Measurements from ENCODE around the gene ROS1.
"Not testable (repeated sequence)": the region's sequence is repeated elsewhere in the genome, so short reads cannot be mapped to it uniquely, and the experiment has no call there.

Gene ROS1

GRCh38 chr6:117451671-117452070 lies 25.9 kb upstream of the ROS1 start:
- Mint-ChIP-seq H3K9me3 (no peaks in the 10 kb centered on the region), H3K27me3 (peaks cover 24 to 25% of the 10 kb centered on the region in 2 donors), H3K4me1 (ENCODE audit: low read depth in 2 of 2) (no peaks in the 10 kb centered on the region), H3K4me3 (no peak overlapping the region), H3K36me3 (ENCODE audit: insufficient read depth) (no peaks in the 10 kb centered on the region), H3K27ac (no peak overlapping the region)
- DNase-seq = no peak
- no peak for ATAC-seq (replicated peaks)

GRCh38 chr6:117449549-117450439 lies 24.1 kb upstream of the ROS1 start:
- DNase-seq = peak; percentile 62 to 65 (median 62)
- no peaks in the 10 kb centered on the region for H3K4me1 Mint-ChIP-seq (ENCODE audit: low read depth in 2 of 2)
- no peak overlapping the region for H3K4me3 Mint-ChIP-seq
- H3K27me3 Mint-ChIP-seq = peaks cover 39 to 43% of the 10 kb centered on the region in 2 donors
- peak; percentile 41 for ATAC-seq (replicated peaks)
- H3K36me3 Mint-ChIP-seq (ENCODE audit: insufficient read depth) = no peaks in the 10 kb centered on the region
- no peaks in the 10 kb centered on the region for H3K9me3 Mint-ChIP-seq
- H3K27ac Mint-ChIP-seq = no peak overlapping the region

GRCh38 chr6:117448732-117449485 lies 23.2 kb upstream of the ROS1 start:
- Mint-ChIP-seq H3K4me3 (no peak overlapping the region), H3K27ac (no peak overlapping the region)

GRCh38 chr6:117448011-117448410 lies 22.3 kb upstream of the ROS1 start:
- Mint-ChIP-seq H3K36me3 (ENCODE audit: insufficient read depth) (no peaks in the 10 kb centered on the region), H3K27me3 (peaks cover 47% of the 10 kb centered on the region in 2 donors), H3K27ac (no peak overlapping the region), H3K4me3 (no peak overlapping the region), H3K9me3 (no peaks in the 10 kb centered on the region), H3K4me1 (ENCODE audit: low read depth in 2 of 2) (no peaks in the 10 kb centered on the region)
- no peak for DNase-seq
- no peak for ATAC-seq (replicated peaks)

More at GRCh38 chr6:117448732-117449485, 23.2 kb upstream of the ROS1 start:
- Mint-ChIP-seq H3K27me3 (peaks cover 43 to 47% of the 10 kb centered on the region in 2 donors), H3K9me3 (no peaks in the 10 kb centered on the region), H3K36me3 (ENCODE audit: insufficient read depth) (no peaks in the 10 kb centered on the region), H3K4me1 (ENCODE audit: low read depth in 2 of 2) (no peaks in the 10 kb centered on the region)
- DNase-seq = no peak
- ATAC-seq (replicated peaks) = no peak

- ATAC-seq (replicated peaks) = no peak
- Mint-ChIP-seq H3K9me3 (no peaks in the 10 kb centered on the region), H3K36me3 (ENCODE audit: insufficient read depth) (no peaks in the 10 kb centered on the region), H3K4me3 (no peak overlapping the region), H3K27me3 (peaks cover 56 to 58% of the 10 kb centered on the region in 2 donors), H3K4me1 (ENCODE audit: low read depth in 2 of 2) (no peaks in the 10 kb centered on the region), H3K27ac (no peak overlapping the region)
- DNase-seq = no peak
Measured at GRCh38 chr6:117446861-117447260, 21.1 kb upstream of the ROS1 start.

- DNase-seq (no peak), ATAC-seq (replicated peaks) (no peak)
- Mint-ChIP-seq H3K27ac (no peak overlapping the region), H3K36me3 (ENCODE audit: insufficient read depth) (no peaks in the 10 kb centered on the region), H3K4me1 (ENCODE audit: low read depth in 2 of 2) (no peaks in the 10 kb centered on the region), H3K9me3 (no peaks in the 10 kb centered on the region), H3K4me3 (no peak overlapping the region), H3K27me3 (peaks cover 60 to 72% of the 10 kb centered on the region in 2 donors)
Measured at GRCh38 chr6:117444600-117444999, 18.9 kb upstream of the ROS1 start.

- H3K27me3 Mint-ChIP-seq = peaks cover 55 to 63% of the 10 kb centered on the region in 2 donors
- not testable (repeated sequence) for H3K9me3 Mint-ChIP-seq
Measured at GRCh38 chr6:117442313-117442712, 16.6 kb upstream of the ROS1 start.

GRCh38 chr6:117441824-117442264 lies 16.1 kb upstream of the ROS1 start:
- ATAC-seq (replicated peaks) = no peak
- Mint-ChIP-seq H3K9me3 (no peaks in the 10 kb centered on the region), H3K4me1 (ENCODE audit: low read depth in 2 of 2) (no peaks in the 10 kb centered on the region), H3K27me3 (peaks cover 50 to 59% of the 10 kb centered on the region in 2 donors), H3K27ac (no peak overlapping the region), H3K36me3 (ENCODE audit: insufficient read depth) (no peaks in the 10 kb centered on the region), H3K4me3 (no peak overlapping the region)
- no peak for DNase-seq

More at GRCh38 chr6:117442313-117442712, 16.6 kb upstream of the ROS1 start:
- not testable (repeated sequence) for H3K27ac Mint-ChIP-seq; H3K4me1 Mint-ChIP-seq (ENCODE audit: low read depth in 2 of 2); DNase-seq; ATAC-seq (replicated peaks); H3K4me3 Mint-ChIP-seq; H3K36me3 Mint-ChIP-seq (ENCODE audit: insufficient read depth)

GRCh38 chr6:117440706-117441525 lies 15.2 kb upstream of the ROS1 start:
- no peaks in the 10 kb centered on the region for H3K4me1 Mint-ChIP-seq (ENCODE audit: low read depth in 2 of 2)
- H3K27ac Mint-ChIP-seq = no peak overlapping the region
- no peak overlapping the region for H3K4me3 Mint-ChIP-seq
- H3K36me3 Mint-ChIP-seq (ENCODE audit: insufficient read depth) = no peaks in the 10 kb centered on the region
- DNase-seq (no peak), ATAC-seq (replicated peaks) (no peak)
- H3K27me3 Mint-ChIP-seq = peaks cover 52 to 59% of the 10 kb centered on the region in 2 donors
- no peaks in the 10 kb centered on the region for H3K9me3 Mint-ChIP-seq

- ATAC-seq (replicated peaks) (no peak), DNase-seq (no peak)
- Mint-ChIP-seq H3K4me1 (ENCODE audit: low read depth in 2 of 2) (no peaks in the 10 kb centered on the region), H3K4me3 (no peak overlapping the region), H3K27ac (no peak overlapping the region), H3K36me3 (ENCODE audit: insufficient read depth) (no peaks in the 10 kb centered on the region), H3K27me3 (peaks cover 51 to 59% of the 10 kb centered on the region in 2 donors), H3K9me3 (no peaks in the 10 kb centered on the region)
Measured at GRCh38 chr6:117432273-117432672, 6.5 kb upstream of the ROS1 start.

GRCh38 chr6:117423754-117424153 lies 2.0 kb downstream of the ROS1 start:
- DNase-seq (no peak), ATAC-seq (replicated peaks) (no peak)
- no peak overlapping the region for H3K4me3 Mint-ChIP-seq
- H3K4me1 Mint-ChIP-seq (ENCODE audit: low read depth in 2 of 2) = no peaks in the 10 kb centered on the region
- H3K27me3 Mint-ChIP-seq = peaks cover 25 to 51% of the 10 kb centered on the region in 2 donors
- no peaks in the 10 kb centered on the region for H3K36me3 Mint-ChIP-seq (ENCODE audit: insufficient read depth)
- H3K9me3 Mint-ChIP-seq = no peaks in the 10 kb centered on the region
- H3K27ac Mint-ChIP-seq = no peak overlapping the region

- Mint-ChIP-seq H3K27ac (no peak overlapping the region), H3K9me3 (no peaks in the 10 kb centered on the region)
Measured at GRCh38 chr6:117418320-117418719, 7.4 kb downstream of the ROS1 start.

GRCh38 chr6:117417851-117418250 lies 7.9 kb downstream of the ROS1 start:
- Mint-ChIP-seq H3K9me3 (no peaks in the 10 kb centered on the region), H3K4me1 (ENCODE audit: low read depth in 2 of 2) (no peaks in the 10 kb centered on the region), H3K27ac (no peak overlapping the region), H3K36me3 (ENCODE audit: insufficient read depth) (no peaks in the 10 kb centered on the region), H3K4me3 (no peak overlapping the region), H3K27me3 (peaks cover 6 to 13% of the 10 kb centered on the region in 2 donors)
- ATAC-seq (replicated peaks) (no peak), DNase-seq (no peak)

More at GRCh38 chr6:117418320-117418719, 7.4 kb downstream of the ROS1 start:
- DNase-seq (no peak), ATAC-seq (replicated peaks) (no peak)
- peaks cover 9 to 17% of the 10 kb centered on the region in 2 donors for H3K27me3 Mint-ChIP-seq
- no peak overlapping the region for H3K4me3 Mint-ChIP-seq
- no peaks in the 10 kb centered on the region for H3K36me3 Mint-ChIP-seq (ENCODE audit: insufficient read depth)
- no peaks in the 10 kb centered on the region for H3K4me1 Mint-ChIP-seq (ENCODE audit: low read depth in 2 of 2)

Data from effector memory CD8-positive, alpha-beta T cell (primary cell).